ENCODE data around the gene PAK5.

DNA sequence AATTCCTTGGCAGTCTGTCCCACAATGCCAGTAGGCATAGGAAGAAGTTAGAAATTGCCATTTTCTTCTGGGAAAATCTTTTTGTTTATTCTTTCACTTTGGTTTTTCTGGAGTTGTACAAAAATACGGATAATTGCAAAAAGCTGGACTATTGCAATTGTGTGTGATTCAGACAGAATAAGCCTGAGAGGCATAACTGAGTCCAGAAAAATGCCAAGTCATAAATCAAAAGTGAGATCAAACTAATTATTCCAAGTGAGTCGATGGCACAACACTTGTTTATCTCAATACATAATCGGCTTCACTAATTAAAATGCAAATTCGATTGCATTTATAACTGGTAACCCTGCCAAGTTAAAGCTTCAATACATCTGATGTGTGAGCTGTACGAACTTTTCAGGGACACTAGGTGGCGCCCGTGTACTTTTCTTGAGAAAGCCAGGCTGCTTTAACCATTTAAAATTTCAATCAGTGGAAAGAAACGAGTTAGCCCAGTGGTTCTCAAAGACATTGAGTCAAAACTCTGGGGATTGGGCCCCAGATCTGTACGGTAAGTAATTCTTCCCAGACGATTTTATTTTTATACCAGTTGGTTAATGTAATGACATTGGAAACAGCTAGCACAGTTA lies 221.9 kb downstream of the PAK5 start:
- TF ChIP-seq MXI1 (IDR thresholded peaks at IDR 0.05; ENCODE audit: low read depth, low read length) = no peak
- TF ChIP-seq, protein P1, sequence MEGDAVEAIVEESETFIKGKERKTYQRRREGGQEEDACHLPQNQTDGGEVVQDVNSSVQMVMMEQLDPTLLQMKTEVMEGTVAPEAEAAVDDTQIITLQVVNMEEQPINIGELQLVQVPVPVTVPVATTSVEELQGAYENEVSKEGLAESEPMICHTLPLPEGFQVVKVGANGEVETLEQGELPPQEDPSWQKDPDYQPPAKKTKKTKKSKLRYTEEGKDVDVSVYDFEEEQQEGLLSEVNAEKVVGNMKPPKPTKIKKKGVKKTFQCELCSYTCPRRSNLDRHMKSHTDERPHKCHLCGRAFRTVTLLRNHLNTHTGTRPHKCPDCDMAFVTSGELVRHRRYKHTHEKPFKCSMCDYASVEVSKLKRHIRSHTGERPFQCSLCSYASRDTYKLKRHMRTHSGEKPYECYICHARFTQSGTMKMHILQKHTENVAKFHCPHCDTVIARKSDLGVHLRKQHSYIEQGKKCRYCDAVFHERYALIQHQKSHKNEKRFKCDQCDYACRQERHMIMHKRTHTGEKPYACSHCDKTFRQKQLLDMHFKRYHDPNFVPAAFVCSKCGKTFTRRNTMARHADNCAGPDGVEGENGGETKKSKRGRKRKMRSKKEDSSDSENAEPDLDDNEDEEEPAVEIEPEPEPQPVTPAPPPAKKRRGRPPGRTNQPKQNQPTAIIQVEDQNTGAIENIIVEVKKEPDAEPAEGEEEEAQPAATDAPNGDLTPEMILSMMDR (IDR thresholded peaks at IDR 0.05) = peak; percentile 93
- TF ChIP-seq NFIC (IDR thresholded peaks at IDR 0.05; ENCODE audit: borderline replicate concordance) = no peak
- no peak for TF ChIP-seq EP300 (IDR thresholded peaks at IDR 0.05; ENCODE audit: borderline replicate concordance in 1 of 2, low read depth in 1 of 2, low read length in 1 of 2)
- TF ChIP-seq GABPA (IDR thresholded peaks at IDR 0.05; ENCODE audit: low read depth) = no peak

Data from SK-N-SH (cell line).